Measurements from ENCODE around the gene CAP1. TPM values are rescaled to one million over a fixed set of nuclear protein-coding genes. Genes with fewer than 3 reads are reported as not detected.

CAP1 gene
- total RNA-seq, 1 donor from 2014 or later, result 365 TPM

GRCh38 chr1:40059960-40060750 lies 19.6 kb downstream of the CAP1 start:
- DNase-seq, result no peak
- peak overlapping the region; percentile 20 for H3K4me3 ChIP-seq
- peak; percentile 40 to 57 for ATAC-seq
- no peaks in the 10 kb centered on the region for H3K27me3 ChIP-seq (ENCODE audit: low read depth)
- no peak for TF ChIP-seq CTCF (IDR thresholded peaks at IDR 0.05)
- intact Hi-C loops (cut with DNase I), result no loop called here
- no peaks in the 10 kb centered on the region for H3K9me3 ChIP-seq
- peak overlapping the region; percentile 77 for H3K27ac ChIP-seq
- H3K36me3 ChIP-seq, result peaks cover 54% of the 10 kb centered on the region
- peaks cover 82% of the 10 kb centered on the region for H3K4me1 ChIP-seq

GRCh38 chr1:40064797-40065499 lies 24.4 kb downstream of the CAP1 start:
- peaks cover 44% of the 10 kb centered on the region for H3K4me1 ChIP-seq
- H3K4me3 ChIP-seq, result no peak overlapping the region
- H3K27ac ChIP-seq, result peak overlapping the region; percentile 5
- no peaks in the 10 kb centered on the region for H3K9me3 ChIP-seq
- peaks cover 99% of the 10 kb centered on the region for H3K36me3 ChIP-seq
- ATAC-seq (peak; percentile 56 to 57), DNase-seq (no peak)
- intact Hi-C loops (cut with DNase I), result no loop called here
- no peak for TF ChIP-seq CTCF (IDR thresholded peaks at IDR 0.05)
- H3K27me3 ChIP-seq (ENCODE audit: low read depth), result no peaks in the 10 kb centered on the region

GRCh38 chr1:40067023-40067422 lies 26.5 kb downstream of the CAP1 start:
- no peak for ATAC-seq
- DNase-seq, result no peak
- TF ChIP-seq CTCF (IDR thresholded peaks at IDR 0.05), result no peak
- no peak overlapping the region for H3K4me3 ChIP-seq
- no peaks in the 10 kb centered on the region for H3K9me3 ChIP-seq
- intact Hi-C loops (cut with DNase I), result no loop called here
- no peak overlapping the region for H3K27ac ChIP-seq
- H3K4me1 ChIP-seq, result peaks cover 23% of the 10 kb centered on the region
- H3K36me3 ChIP-seq, result peaks cover 99% of the 10 kb centered on the region
- no peaks in the 10 kb centered on the region for H3K27me3 ChIP-seq (ENCODE audit: low read depth)

- Histone ChIP-seq H3K4me1 (peaks cover 23% of the 10 kb centered on the region), H3K36me3 (peaks cover 100% of the 10 kb centered on the region), H3K9me3 (no peaks in the 10 kb centered on the region), H3K4me3 (no peak overlapping the region), H3K27me3 (ENCODE audit: low read depth) (no peaks in the 10 kb centered on the region), H3K27ac (no peak overlapping the region)
- DNase-seq (no peak), ATAC-seq (no peak)
- TF ChIP-seq CTCF (IDR thresholded peaks at IDR 0.05), result no peak
- intact Hi-C loops (cut with DNase I), result no loop called here
Observed at GRCh38 chr1:40067851-40068250, 27.3 kb downstream of the CAP1 start.

GRCh38 chr1:40072142-40072541 lies 31.6 kb downstream of the CAP1 start:
- Histone ChIP-seq H3K4me1 (peaks cover 15% of the 10 kb centered on the region), H3K4me3 (no peak overlapping the region), H3K9me3 (no peaks in the 10 kb centered on the region), H3K27ac (no peak overlapping the region), H3K36me3 (peaks cover 99% of the 10 kb centered on the region), H3K27me3 (ENCODE audit: low read depth) (no peaks in the 10 kb centered on the region)
- DNase-seq, result no peak
- intact Hi-C loops (cut with DNase I), result no loop called here
- ATAC-seq, result no peak
- TF ChIP-seq CTCF (IDR thresholded peaks at IDR 0.05), result no peak
